ENCODE measurements around the gene RIPK1.

GRCh38 chr6:3041147-3041546 lies 27.1 kb upstream of the RIPK1 start:
- TF ChIP-seq ZFX (IDR thresholded peaks at IDR 0.05), result no peak
- TF ChIP-seq MAX (IDR thresholded peaks at IDR 0.05), result no peak
- TF ChIP-seq CTCF (IDR thresholded peaks at IDR 0.05 in 2 of 3, conservative IDR thresholded peaks at IDR 0.05 in 1 of 3; ENCODE audit: borderline replicate concordance in 1 of 3, insufficient read depth in 1 of 3, low read depth in 2 of 3, low read length in 2 of 3), result no peak
- no peak for TF ChIP-seq EGR1 (IDR thresholded peaks at IDR 0.05; ENCODE audit: low read depth)
- no peak for TF ChIP-seq POLR2A (IDR thresholded peaks at IDR 0.05; ENCODE audit: borderline replicate concordance, extremely low read depth, insufficient read depth, insufficient read length)
- no peak for TF ChIP-seq CBX3 (IDR thresholded peaks at IDR 0.05; ENCODE audit: low read depth)
- no peak for TF ChIP-seq YY1 (IDR thresholded peaks at IDR 0.05; ENCODE audit: extremely low read depth, insufficient replicate concordance, low read depth, low read length)
- no peak for TF ChIP-seq SRF (IDR thresholded peaks at IDR 0.05; ENCODE audit: low read depth)
- TF ChIP-seq EZH2 (IDR thresholded peaks at IDR 0.05), result no peak
- TF ChIP-seq CEBPB (IDR thresholded peaks at IDR 0.05; ENCODE audit: low read depth), result no peak
- no peak for TF ChIP-seq SP1 (IDR thresholded peaks at IDR 0.05; ENCODE audit: low read depth)

All from HCT116 (cell line).